Measurements from ENCODE around the gene KCND3.

The KCND3 gene

GRCh38 chr1:111894497-111894896 is 95.0 kb downstream of the KCND3 start:
- H3K27ac ChIP-seq = no peak overlapping the region
- TF ChIP-seq, protein P1, sequence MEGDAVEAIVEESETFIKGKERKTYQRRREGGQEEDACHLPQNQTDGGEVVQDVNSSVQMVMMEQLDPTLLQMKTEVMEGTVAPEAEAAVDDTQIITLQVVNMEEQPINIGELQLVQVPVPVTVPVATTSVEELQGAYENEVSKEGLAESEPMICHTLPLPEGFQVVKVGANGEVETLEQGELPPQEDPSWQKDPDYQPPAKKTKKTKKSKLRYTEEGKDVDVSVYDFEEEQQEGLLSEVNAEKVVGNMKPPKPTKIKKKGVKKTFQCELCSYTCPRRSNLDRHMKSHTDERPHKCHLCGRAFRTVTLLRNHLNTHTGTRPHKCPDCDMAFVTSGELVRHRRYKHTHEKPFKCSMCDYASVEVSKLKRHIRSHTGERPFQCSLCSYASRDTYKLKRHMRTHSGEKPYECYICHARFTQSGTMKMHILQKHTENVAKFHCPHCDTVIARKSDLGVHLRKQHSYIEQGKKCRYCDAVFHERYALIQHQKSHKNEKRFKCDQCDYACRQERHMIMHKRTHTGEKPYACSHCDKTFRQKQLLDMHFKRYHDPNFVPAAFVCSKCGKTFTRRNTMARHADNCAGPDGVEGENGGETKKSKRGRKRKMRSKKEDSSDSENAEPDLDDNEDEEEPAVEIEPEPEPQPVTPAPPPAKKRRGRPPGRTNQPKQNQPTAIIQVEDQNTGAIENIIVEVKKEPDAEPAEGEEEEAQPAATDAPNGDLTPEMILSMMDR (IDR thresholded peaks at IDR 0.05) = no peak

DNA sequence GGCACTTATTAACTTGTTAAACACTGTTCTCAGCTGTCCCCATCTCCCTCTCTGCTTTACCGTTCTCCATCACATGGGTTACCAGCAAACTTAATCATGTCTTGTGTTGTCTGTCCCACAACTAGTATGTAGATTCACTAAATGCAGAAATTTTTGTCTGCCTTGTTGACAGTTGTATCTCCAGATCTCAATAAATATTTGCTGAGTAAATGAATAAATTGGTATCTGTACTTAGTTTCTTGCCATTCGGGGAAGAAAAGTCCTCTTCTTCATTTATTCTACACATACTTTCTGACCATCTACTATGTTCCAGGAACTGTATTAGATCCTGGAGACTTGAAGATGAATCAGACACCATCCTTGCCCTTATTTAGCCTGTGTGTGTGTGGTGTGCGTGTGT is 97.9 kb downstream of the KCND3 start:
- TF ChIP-seq, protein P1 (IDR thresholded peaks at IDR 0.05) = no peak
- no peak for TF ChIP-seq ZFX (IDR thresholded peaks at IDR 0.05; ENCODE audit: borderline replicate concordance)
- no peak overlapping the region for H3K27ac ChIP-seq

GRCh38 chr1:111888740-111889376 is 100.6 kb downstream of the KCND3 start:
- TF ChIP-seq, protein P1 (IDR thresholded peaks at IDR 0.05) = no peak
- no peak for TF ChIP-seq ZFX (IDR thresholded peaks at IDR 0.05; ENCODE audit: borderline replicate concordance)
- no peak overlapping the region for H3K27ac ChIP-seq

DNA sequence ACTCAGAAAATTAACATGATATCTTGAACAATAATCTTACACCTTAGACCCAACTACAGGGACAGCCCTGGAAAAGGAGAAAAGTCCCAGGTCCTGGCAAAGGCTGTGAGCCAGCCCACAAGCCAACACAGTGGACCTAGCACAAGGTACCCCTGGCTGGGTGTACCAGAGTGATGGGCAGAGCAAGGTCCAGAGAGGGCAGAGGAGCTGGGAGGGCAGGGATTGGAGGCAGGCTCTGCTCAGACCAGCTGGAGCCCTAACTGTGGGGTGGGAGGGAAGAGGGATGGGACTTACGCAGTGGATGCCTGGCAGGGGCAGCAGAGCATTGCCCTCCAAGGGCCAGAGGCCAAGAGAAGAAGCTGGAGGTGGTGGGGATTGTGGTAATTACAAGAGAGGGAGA is 101.6 kb downstream of the KCND3 start:
- TF ChIP-seq, protein P1 (IDR thresholded peaks at IDR 0.05) = no peak
- TF ChIP-seq ZFX (IDR thresholded peaks at IDR 0.05; ENCODE audit: borderline replicate concordance) = no peak
- H3K27ac ChIP-seq = no peak overlapping the region

DNA sequence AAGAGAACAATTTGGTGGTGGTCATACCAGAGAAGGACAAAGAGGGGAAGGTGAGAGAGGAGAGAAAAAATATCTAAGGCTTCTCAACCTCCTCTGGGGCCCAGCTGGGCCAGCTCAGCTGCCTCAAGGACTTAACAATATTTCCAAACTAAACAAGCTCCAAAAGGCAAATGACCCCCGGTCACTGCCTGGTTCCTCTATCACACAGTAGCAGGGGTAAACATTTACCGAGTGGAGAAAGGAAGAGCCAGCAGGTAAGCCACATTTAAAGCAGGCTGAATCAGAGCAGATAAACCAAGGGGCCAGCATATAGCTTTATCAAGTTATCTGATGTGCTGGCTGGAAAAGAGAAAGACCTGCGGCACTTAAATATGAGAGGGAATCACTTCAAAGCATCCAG is 102.1 kb downstream of the KCND3 start:
- TF ChIP-seq ZFX (IDR thresholded peaks at IDR 0.05; ENCODE audit: borderline replicate concordance) = no peak
- TF ChIP-seq, protein P1 (IDR thresholded peaks at IDR 0.05) = no peak
- no peak overlapping the region for H3K27ac ChIP-seq

DNA sequence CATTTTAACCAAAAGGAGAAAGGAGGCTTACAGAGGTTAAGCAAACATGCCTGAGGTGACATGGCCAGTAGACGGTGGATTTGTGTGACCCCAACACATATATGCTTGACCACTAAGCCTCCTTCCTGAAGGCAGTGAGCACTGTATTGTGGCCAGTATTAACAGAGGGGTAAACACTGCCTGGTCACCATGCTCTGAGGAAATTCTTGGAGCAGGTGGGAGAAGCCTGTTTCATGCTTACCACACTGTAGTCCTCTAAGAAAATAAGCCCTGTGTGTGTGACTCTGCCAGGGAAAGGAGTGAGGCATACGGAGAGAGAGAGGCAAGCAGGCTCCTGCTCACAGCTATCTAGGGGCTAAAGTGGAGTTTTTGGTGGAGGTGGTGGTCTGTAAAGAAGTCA is 102.7 kb downstream of the KCND3 start:
- TF ChIP-seq ZFX (IDR thresholded peaks at IDR 0.05; ENCODE audit: borderline replicate concordance) = no peak
- TF ChIP-seq, protein P1 (IDR thresholded peaks at IDR 0.05) = no peak

GRCh38 chr1:111884772-111885443 is 104.6 kb downstream of the KCND3 start:
- TF ChIP-seq, protein P1 (IDR thresholded peaks at IDR 0.05) = no peak
- no peak overlapping the region for H3K27ac ChIP-seq

More for the DNA sequence above, 102.7 kb downstream of the KCND3 start:
- no peak overlapping the region for H3K27ac ChIP-seq

Measured in 22Rv1 (cell line).